Fibroblast of lung (primary cell): Measurements from ENCODE around the gene SCML2. TPM values are rescaled to one million over a fixed set of nuclear protein-coding genes. Genes with fewer than 3 reads are reported as not detected.

Experiments used
- DNase-seq, 2 donors: peaks; one replicate each; pipeline versions ENCODE4 v3.0.0 to v3.0.0-alpha.2; 2010; ENCODE audit warnings: low read depth in 2 of 2
- H2AFZ ChIP-seq: 2 replicates; pipeline ENCODE4 v1.5.1; 2012; ENCODE audit warnings: low read length, control low read depth, inconsistent platforms
- H3K27ac ChIP-seq: 2 replicates; pipeline ENCODE4 v1.5.1; 2011; ENCODE audit warnings: low read length, control low read depth; ENCODE audit not compliant: insufficient read depth
- H3K27me3 ChIP-seq: 2 replicates; pipeline ENCODE4 v1.5.1; 2011; ENCODE audit warnings: mild to moderate bottlenecking, low read length; ENCODE audit not compliant: control insufficient read depth, insufficient read depth
- H3K36me3 ChIP-seq: 2 replicates; pipeline ENCODE4 v1.5.1; 2011; ENCODE audit warnings: low read length; ENCODE audit not compliant: control insufficient read depth, insufficient read depth
- H3K4me1 ChIP-seq: 2 replicates; pipeline ENCODE4 v1.5.1; 2011; ENCODE audit warnings: low read length; ENCODE audit not compliant: control insufficient read depth, insufficient read depth; ENCODE audit errors: extremely low read depth
- H3K4me2 ChIP-seq: 2 replicates; pipeline ENCODE4 v1.5.1; 2011; ENCODE audit warnings: low read length, control low read depth; ENCODE audit not compliant: insufficient read depth; ENCODE audit errors: extremely low read depth
- H3K4me3 ChIP-seq, 4 experiments: fragments of 200-600 bp in 1 of 4; sonication (generic) in 1 of 4; replicated peaks in 1 of 4; 2 replicates each; pipeline ENCODE4 v1.5.1; 2011 to 2016; ENCODE audit warnings: low read length in 4 of 4, low read depth in 3 of 4, mild to moderate bottlenecking in 3 of 4, control low read depth in 2 of 4, inconsistent platforms in 1 of 4, mixed read lengths in 1 of 4; ENCODE audit not compliant: insufficient read depth in 1 of 4; ENCODE audit errors: control extremely low read depth in 1 of 4
- H3K79me2 ChIP-seq: 2 replicates; pipeline ENCODE4 v1.5.1; 2012; ENCODE audit warnings: mild to moderate bottlenecking, low read length, inconsistent platforms; ENCODE audit not compliant: control insufficient read depth, insufficient read depth
- H3K9ac ChIP-seq: 2 replicates; pipeline ENCODE4 v1.5.1; 2011; ENCODE audit warnings: mild to moderate bottlenecking, low read length, control low read depth; ENCODE audit not compliant: insufficient read depth
- H3K9me3 ChIP-seq: 2 replicates; pipeline ENCODE4 v1.5.1; 2012; ENCODE audit warnings: low read depth, low read length; ENCODE audit not compliant: control insufficient read depth, insufficient read depth
- H4K20me1 ChIP-seq: 2 replicates; pipeline ENCODE4 v1.5.1; 2011; ENCODE audit warnings: low read length; ENCODE audit not compliant: control insufficient read depth, insufficient read depth; ENCODE audit errors: extremely low read depth
- EZH2 ChIP-seq: IDR thresholded peaks from 2 replicates; pipeline ENCODE4 v1.5.1; 2012; ENCODE audit warnings: low read length, control low read depth, mild to moderate bottlenecking; ENCODE audit errors: missing control alignments
- polyA plus RNA-seq, 2 donors: library from polyadenylated mRNA; depleted of rRNA in 1 of 2; stranded (reverse) in 1 of 2; unstranded in 1 of 2; fragments of >200 nt; gene quantifications; 2 replicates each; pipeline ENCODE4 v1.2.1, GENCODE V29; 2011 to 2012; ENCODE audit warnings: missing spikeins in 1 of 2
- total RNA-seq: library from RNA; depleted of rRNA; stranded (reverse); fragments of >200 nt; gene quantifications from 2 replicates; pipeline ENCODE4 v1.2.1, GENCODE V29; 2014
- TF ChIP-seq, protein P1 (sequence below), 2 donors: IDR thresholded peaks in 1 of 2; conservative IDR thresholded peaks in 1 of 2; 1 replicate in 1 of 2; 2 replicates in 1 of 2; pipeline ENCODE4 v1.5.1; 2011 to 2012; ENCODE audit warnings: low read length in 2 of 2, control low read depth in 1 of 2, inconsistent platforms in 1 of 2, low read depth in 1 of 2, mild to moderate bottlenecking in 1 of 2

SCML2 gene
- total and polyA plus RNA-seq, 2 donors (not counting 1 experiment from before 2014, with no cell fraction given), result 1.7 to 1.8 TPM

DNA sequence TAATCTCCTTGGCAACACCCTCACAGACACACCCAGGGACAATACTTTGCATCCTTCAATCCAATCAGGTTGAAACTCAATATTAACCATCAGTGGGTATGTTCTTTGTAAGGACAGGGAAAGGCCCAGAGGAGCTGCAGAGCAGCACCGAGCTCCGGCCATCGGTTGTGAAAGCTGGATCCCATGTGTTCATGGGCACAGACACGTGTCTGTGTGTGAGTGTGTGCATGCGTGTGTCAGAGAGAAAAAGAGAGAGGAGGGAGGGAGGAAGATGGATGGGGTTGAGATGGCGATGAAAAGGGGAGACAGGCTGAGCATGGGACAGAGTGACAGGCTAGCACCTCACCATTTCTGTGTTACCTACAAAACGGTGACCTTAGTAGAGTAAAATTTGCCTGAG, 127.0 kb downstream of the SCML2 start:
- H2AFZ ChIP-seq, result no peak overlapping the region
- no peak overlapping the region for H3K4me3 ChIP-seq
- H3K79me2 ChIP-seq, result no peaks in the 10 kb centered on the region
- no peak overlapping the region for H3K4me2 ChIP-seq
- no peak overlapping the region for H3K9ac ChIP-seq
- H3K27ac ChIP-seq, result no peak overlapping the region
- no peaks in the 10 kb centered on the region for H3K9me3 ChIP-seq
- no peaks in the 10 kb centered on the region for H3K36me3 ChIP-seq
- H3K4me1 ChIP-seq, result no peaks in the 10 kb centered on the region
- no peaks in the 10 kb centered on the region for H4K20me1 ChIP-seq
- no peak for TF ChIP-seq EZH2
- TF ChIP-seq, protein P1, sequence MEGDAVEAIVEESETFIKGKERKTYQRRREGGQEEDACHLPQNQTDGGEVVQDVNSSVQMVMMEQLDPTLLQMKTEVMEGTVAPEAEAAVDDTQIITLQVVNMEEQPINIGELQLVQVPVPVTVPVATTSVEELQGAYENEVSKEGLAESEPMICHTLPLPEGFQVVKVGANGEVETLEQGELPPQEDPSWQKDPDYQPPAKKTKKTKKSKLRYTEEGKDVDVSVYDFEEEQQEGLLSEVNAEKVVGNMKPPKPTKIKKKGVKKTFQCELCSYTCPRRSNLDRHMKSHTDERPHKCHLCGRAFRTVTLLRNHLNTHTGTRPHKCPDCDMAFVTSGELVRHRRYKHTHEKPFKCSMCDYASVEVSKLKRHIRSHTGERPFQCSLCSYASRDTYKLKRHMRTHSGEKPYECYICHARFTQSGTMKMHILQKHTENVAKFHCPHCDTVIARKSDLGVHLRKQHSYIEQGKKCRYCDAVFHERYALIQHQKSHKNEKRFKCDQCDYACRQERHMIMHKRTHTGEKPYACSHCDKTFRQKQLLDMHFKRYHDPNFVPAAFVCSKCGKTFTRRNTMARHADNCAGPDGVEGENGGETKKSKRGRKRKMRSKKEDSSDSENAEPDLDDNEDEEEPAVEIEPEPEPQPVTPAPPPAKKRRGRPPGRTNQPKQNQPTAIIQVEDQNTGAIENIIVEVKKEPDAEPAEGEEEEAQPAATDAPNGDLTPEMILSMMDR (conservative IDR thresholded peaks at IDR 0.05 in 1 of 2, IDR thresholded peaks at IDR 0.05 in 1 of 2; ENCODE audit: low read depth in 1 of 2, low read length in 2 of 2), result no peak
- H3K27me3 ChIP-seq, result no peaks in the 10 kb centered on the region
- no peak for DNase-seq

DNA sequence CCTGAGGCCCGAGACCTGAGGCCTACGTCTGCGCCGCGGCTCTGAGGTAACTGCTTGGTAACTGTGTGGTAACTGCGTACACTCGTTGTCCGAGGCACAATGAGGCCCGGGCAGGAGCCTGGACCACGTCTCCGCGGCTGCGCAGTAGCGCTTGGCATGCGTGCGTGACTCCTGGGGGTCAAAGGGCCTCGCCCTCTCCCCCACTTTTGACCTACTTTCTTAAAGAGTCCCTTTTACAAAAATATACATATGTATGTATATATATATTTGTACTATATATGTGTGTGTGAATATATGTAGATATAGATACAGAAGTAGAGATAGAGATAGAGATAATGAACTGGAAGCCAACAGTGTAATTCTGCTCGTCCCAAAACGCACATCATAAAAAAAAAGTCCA, 133.7 kb downstream of the SCML2 start, which contains the start of gene BEND2:
Gene BEND2, minus strand, starts transcription at position 101 of the 400 bp plus-strand sequence. CDS start 136 bp downstream, outside the sequence.
- Histone ChIP-seq H3K4me2 (no peak within 1 kb of the TSS), H4K20me1 (no peaks in the 10 kb centered on the region), H3K9me3 (no peaks in the 10 kb centered on the region), H3K4me1 (no peaks in the 10 kb centered on the region), H2AFZ (no peak within 1 kb of the TSS), H3K27me3 (no peaks in the 10 kb centered on the region), H3K79me2 (no peaks in the 10 kb centered on the region), H3K9ac (no peak within 1 kb of the TSS), H3K36me3 (no peaks in the 10 kb centered on the region), H3K27ac (no peak within 1 kb of the TSS), H3K4me3 (no peak within 1 kb of the TSS)
- DNase-seq, result no peak
- TF ChIP-seq, protein P1 (conservative IDR thresholded peaks at IDR 0.05 in 1 of 2, IDR thresholded peaks at IDR 0.05 in 1 of 2; ENCODE audit: low read depth in 1 of 2, low read length in 2 of 2), result no peak
- TF ChIP-seq EZH2, result no peak

GRCh38 chrX:18210470-18210869, 144.0 kb downstream of the SCML2 start:
- Histone ChIP-seq H3K9me3 (no peaks in the 10 kb centered on the region), H3K36me3 (no peaks in the 10 kb centered on the region), H3K27me3 (no peaks in the 10 kb centered on the region), H3K4me2 (no peak overlapping the region), H2AFZ (no peak overlapping the region), H4K20me1 (no peaks in the 10 kb centered on the region), H3K79me2 (no peaks in the 10 kb centered on the region), H3K4me3 (no peak overlapping the region), H3K27ac (no peak overlapping the region), H3K4me1 (no peaks in the 10 kb centered on the region), H3K9ac (no peak overlapping the region)
- TF ChIP-seq, protein P1 (conservative IDR thresholded peaks at IDR 0.05 in 1 of 2, IDR thresholded peaks at IDR 0.05 in 1 of 2; ENCODE audit: low read depth in 1 of 2, low read length in 2 of 2), result no peak
- no peak for TF ChIP-seq EZH2
- peak; percentile 2 to 53 for DNase-seq
